HL-60/S4 treated with retinoic acid at 250 ng/mL for 4 days and 3 days (cell line): ENCODE measurements around the gene TAF11.
"Not testable (repeated sequence)": the region's sequence is repeated elsewhere in the genome, so short reads cannot be mapped to it uniquely, and the experiment has no call there.

Experiments
- in situ Hi-C: fragments of 300-500 bp; cut with MboI; formaldehyde crosslinking; loops from 2 replicates; pipeline ENCODE4 v1.7.0; 2022; ENCODE audit warnings: low sequenced_read_pairs

TAF11 gene

GRCh38 chr6:34906826-34907225, 19.0 kb upstream of the TAF11 start:
- in situ Hi-C loops = no loop called here

DNA sequence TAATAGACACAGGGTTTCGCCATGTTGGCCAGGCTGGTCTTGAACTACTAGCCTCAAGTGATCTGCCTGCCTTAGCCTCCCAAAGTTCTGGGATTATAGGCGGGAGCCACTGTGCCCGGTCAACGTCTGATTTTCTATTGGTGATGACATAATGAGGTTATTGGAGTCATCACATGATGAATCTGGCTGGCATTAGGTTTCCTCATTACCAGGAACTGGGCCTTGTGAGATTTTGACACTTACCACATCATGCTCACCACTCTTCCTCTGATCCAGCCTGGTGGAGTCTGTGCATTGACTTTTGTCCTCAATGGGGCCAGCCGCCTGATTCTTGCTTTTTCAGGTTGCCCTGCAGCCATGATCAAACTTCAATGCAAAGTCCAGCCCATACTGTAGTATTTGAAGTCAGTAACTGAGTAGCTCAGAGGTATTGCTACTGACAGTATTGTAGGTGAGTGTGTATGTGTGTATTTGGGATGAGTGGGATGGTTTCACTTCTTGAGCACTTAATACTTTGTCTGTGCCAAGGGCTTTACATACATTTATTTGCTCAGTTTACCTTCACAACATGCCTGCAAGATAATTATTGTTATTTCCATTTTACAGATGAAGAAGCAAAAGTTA, 17.3 kb upstream of the TAF11 start:
- in situ Hi-C loops = no loop called here

GRCh38 chr6:34901930-34902329, 14.1 kb upstream of the TAF11 start:
- in situ Hi-C loops = no loop called here

DNA sequence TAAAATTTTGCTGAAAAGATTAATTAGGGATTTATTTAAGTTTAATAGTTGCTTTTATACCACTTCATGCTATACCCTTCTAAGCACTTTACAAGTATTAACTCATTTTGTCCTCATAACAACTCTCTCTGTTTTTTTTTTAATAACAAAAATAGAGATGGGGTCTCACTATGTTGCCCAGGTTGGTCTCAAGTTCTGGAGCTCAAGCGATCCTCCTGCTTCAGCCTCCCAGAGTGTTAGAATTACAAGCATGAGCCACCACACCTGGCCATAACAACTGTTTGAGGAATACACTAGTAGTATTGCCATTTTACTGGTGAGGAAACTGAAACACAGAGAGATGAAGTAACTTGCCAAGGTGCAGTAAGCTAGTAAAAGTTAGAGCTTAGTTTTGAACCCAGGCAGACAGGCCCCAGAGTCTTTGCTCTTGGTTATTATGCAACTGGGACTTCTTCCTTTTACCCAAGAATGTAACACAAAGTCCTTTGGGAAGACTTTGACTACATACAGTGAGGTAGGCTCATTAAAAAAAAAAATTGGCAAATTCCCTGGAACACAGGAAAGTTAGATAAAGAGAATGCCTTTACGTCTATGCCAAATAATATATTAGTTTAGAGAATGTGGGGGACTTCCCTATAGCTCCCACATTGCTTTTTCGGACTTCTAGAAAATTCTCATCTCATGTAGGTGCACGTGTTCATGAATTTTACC, 12.6 kb upstream of the TAF11 start:
- in situ Hi-C loops = no loop called here

DNA sequence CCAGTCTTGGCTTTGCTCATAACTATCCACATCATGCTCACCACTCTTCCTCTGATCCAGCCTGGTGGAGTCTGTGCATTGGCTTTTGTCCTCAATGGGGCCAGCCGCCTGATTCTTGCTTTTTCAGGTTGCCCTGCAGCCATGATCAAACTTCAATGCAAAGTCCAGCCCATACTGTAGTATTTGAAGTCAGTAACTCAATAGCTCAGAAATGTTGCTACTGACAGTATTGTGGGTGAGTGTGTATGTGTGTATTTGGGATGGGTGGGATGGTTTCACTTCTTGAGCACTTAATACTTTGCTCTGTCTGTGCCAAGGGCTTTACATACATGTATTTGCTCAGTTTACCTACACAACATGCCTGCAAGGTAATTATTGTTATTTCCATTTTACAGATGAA, 11.9 kb upstream of the TAF11 start:
- in situ Hi-C loops = not testable (repeated sequence)

DNA sequence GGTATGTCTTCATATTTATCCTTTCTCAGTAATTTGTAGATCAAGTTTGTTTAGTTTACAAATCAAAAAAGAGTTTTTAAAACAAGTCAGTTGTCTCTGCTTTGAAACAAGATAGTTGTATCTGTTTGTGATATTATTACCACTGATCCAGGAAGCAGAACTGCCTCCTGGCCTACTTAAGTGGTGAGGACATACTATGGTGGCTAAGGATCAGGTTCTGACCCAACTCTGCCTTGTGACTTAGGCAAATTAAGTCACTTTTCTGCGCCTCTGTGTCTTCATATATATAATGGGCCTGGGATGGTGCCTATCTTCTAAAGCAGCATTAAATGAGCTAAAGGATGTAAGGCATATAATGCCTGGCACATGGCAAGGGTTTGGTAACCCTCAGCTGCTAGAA, 9.9 kb upstream of the TAF11 start:
- in situ Hi-C loops = no loop called here

GRCh38 chr6:34897130-34897529, 9.3 kb upstream of the TAF11 start:
- in situ Hi-C loops = no loop called here

DNA sequence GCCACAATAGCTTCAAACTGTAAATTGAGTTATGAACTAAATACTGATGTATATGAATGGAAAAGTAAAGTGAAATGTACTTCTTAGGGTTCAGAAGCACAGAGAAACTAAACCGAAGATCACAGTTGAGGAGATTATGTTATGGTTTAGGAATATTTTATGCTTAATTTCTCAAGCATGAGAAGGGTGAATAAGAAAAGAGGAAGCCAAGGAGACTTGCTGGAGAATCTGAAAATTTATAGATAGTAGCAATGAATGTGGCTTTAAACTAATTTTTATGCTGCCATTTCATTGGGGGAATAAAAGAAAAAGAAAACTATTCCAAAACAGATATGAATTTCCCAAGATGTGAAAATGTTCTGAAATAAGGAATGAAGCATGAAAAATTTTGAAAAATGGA, 6.9 kb upstream of the TAF11 start:
- in situ Hi-C loops = no loop called here

DNA sequence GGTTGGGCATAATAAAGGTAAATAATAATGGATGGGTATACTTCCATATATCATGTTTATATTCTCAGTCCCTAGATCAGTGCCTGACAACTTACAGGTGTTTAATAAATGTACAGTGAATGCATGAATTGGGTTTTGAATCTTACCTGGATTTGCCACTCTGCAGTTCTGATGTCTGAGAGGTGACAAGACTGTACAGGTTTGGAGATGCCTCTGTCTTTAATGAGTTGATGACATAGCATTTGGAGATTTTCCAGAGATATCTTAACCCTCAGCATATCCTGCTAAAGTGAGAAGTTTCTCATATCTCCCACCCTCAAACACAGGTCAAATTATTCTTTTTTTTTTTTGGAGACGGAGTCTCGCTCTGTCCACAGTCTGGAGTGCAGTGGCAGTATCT, 3.5 kb upstream of the TAF11 start:
- in situ Hi-C loops = no loop called here

GRCh38 chr6:34890533-34890925, 2.7 kb upstream of the TAF11 start:
- in situ Hi-C loops = no loop called here

DNA sequence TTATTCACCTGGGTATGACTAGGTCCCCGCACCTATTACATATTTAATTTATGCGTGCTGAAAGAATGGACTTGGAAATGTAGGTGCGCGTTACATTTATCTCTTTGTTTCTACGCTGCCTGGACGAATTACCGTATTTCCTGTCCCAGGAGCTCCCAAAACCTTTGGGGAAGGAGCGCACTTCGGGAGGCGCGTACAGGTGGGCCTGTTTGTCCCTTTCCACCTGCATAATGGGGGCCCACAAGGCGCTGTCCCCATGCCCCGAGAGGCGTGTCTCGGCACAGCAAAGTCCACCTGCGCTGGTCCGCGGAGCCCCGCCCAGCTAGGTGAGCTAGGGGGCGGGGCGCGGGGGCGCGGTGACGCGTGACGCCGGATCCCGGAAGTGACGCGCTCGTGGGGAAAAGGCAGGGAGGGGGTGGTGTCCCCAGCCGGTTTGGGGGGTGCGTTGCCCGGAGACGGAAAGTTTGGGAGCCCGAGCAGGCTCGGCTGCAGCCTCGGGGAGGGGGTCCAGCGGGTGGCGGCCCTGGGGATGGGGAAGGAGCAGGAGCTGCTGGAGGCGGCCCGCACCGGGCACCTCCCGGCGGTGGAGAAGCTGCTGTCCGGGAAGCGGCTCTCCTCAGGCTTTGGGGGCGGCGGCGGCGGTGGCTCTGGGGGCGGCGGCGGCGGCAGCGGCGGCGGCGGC, 1.2 kb upstream of the TAF11 start, which contains the start of gene ANKS1A:
Gene ANKS1A, plus strand, starts transcription at position 382 of the 682 bp plus-strand sequence. Its CDS starts 148 bp downstream, at position 530.
- in situ Hi-C loops = no loop called here

DNA sequence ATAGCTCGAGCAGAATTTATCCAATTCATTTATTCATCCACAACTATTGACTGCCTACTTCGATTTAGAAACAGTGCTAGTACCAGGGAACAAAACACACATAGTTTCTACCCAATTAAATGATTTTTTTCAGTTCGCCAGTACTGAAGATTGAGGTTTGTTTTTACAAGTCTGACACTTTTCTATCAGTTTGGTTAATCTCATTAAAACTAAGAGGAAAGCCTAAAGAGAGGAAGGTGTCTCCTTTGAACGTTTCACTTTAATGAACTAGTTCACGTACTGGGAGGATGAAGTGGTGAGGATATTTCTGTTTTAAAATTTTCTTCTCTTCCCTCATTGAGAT, 643 bp upstream of the TAF11 start:
- in situ Hi-C loops = no loop called here

DNA sequence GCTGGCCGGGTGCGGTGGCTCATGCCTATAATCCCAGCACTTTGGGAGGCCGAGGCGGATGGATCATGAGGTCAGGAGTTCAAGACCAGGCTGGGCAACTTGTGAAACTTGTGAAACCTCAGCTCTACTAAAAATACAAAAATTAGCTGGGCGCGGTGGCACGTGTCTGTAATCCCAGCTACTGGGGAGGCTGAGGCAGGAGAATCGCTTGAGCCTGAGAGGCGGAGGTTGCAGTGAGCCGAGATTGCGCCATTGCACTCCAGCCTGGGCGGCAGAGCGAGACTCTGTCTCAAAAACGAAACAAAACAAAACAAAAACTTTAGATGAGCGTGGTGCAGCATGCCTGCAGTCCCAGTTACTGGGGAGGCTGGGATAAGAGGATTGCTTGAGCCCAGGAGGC, 2.0 kb downstream of the TAF11 start:
- in situ Hi-C loops = not testable (repeated sequence)

GRCh38 chr6:34884996-34885395, 2.8 kb downstream of the TAF11 start:
- in situ Hi-C loops = no loop called here

GRCh38 chr6:34884073-34884472, 3.8 kb downstream of the TAF11 start:
- in situ Hi-C loops = not testable (repeated sequence)

GRCh38 chr6:34877869-34878485, 9.9 kb downstream of the TAF11 start:
- in situ Hi-C loops = no loop called here

DNA sequence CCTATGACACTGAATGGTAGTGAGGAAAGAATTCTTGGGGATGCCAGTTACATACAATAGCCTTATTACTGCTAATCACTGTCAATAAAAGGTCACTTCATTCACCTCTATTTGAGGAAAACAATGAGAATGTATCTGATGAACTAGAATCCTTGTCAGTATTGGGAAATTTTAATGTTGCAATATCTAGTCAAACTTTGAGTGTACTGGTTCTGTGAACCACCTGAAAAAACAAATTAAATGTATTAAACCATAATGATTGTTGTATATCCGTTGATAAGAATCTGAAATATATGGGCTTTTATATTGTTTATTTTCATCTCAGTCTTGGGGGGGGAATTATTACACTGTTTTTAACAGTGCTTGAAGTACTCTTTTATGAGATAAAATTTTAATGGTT, 10.6 kb downstream of the TAF11 start:
- in situ Hi-C loops = no loop called here

- in situ Hi-C loops = no loop called here
Measured at GRCh38 chr6:34876472-34876871, 11.4 kb downstream of the TAF11 start.

GRCh38 chr6:34875292-34876213, 12.3 kb downstream of the TAF11 start:
- in situ Hi-C loops = no loop called here

DNA sequence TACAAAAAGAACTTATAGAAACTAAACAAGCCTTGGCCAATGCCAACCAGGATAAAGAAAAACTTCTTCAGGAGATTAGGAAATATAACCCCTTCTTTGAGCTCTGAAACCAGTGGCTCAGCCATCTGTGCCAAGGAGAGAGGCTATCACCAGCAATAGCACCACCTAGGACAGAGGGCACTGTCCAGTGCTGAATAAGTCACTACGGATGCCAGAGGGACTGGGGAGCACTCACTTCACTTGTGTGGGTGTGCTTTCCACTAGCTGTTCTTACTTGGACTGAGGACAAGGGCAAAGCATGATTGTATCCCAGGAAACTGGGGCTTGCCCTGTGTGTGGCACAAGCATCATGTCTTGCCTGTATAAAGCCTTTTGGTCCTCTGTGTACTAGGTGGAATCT, 15.5 kb downstream of the TAF11 start:
- in situ Hi-C loops = no loop called here

DNA sequence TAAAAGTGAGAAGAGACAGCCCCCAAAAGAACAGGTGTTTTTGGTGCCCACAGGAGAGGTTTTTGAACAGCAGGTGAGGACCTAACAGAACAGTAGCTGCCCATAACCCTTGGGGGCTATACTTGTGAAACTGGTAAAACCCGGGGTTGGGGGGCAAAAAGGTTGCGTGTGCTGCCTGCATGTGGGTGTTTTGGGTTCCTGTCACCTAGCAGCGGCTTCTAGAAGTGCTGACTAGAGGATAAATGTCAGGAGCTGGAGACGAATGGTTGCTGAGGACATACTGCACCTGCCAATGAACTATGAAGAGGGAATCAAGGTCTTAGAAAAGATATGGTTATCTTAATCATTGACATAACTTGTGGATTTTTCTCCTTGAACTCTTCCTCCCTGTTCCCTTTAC, 16.0 kb downstream of the TAF11 start:
- in situ Hi-C loops = no loop called here
